Renal cortical epithelial cell (primary cell): ENCODE results near the gene PACSIN3. TPM values are rescaled to one million over a fixed set of nuclear protein-coding genes. Genes with fewer than 3 reads are reported as not detected.
"Not testable (repeated sequence)": the region's sequence is repeated elsewhere in the genome, so short reads cannot be mapped to it uniquely, and the experiment has no call there.

Experiments
- DNase-seq: peaks from one replicate; pipeline ENCODE4 v3.0.0-alpha.2; 2011; ENCODE audit warnings: low read depth
- total RNA-seq: library from RNA; depleted of rRNA; stranded (reverse); fragments of >200 nt; gene quantifications from 2 replicates; pipeline ENCODE4 v1.2.3, GENCODE V29; 2014

PACSIN3 gene
- 29.8 and 44.6 TPM in 2 replicates for total RNA-seq

DNA sequence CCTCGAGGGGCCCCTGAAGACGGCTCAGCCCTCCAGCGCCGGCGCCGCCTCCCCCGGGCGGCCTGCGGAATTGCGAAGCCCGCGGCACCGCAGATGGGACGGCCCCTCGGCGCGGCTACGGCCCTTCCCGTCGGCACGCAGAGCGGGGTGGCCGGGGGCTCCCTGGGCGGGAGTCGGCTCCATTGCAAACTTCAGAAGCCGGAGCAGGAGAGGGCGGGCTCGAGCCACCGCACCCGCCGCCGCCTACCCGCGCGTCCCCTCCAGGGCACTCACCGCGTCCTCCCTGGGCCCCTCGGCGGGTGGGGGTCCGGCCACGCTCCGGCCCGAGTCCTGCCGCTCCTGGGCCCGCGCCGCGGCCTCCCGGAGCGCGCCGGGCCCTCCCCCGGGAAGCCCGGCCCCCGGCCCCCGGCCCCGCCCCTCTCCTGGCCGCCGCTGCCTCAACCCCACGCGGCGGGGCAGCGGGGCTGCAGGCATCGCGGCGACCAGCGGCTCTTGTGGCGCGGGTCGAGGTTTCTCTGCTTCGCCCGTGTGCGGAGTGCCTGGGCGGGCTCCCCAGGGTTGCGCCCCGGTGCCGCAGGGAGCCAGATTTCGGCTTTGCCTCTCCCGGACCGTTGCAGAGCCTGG lies at the start of gene PACSIN3:
TSS of gene PACSIN3 (minus strand) at position 359 of the 624 bp plus-strand sequence. CDS start 3,707 bp downstream, outside the sequence.
- DNase-seq, result no peak

DNA sequence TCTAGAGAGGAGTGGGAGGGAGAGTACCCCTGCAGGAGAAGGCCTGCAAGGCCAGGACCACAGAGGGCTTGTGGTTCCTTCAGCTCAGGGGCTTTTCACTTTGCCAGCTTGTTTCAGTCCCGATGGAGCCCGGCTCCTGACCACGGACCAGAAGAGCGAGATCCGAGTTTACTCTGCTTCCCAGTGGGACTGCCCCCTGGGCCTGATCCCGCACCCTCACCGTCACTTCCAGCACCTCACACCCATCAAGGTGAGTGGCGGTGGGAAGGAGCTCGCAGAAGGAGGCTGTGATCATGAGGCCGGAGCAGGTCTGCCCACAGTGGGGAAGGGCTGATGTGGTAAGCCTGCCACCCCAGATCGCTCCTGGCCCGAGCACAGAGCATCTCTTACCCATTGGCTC lies 48.9 kb upstream of the PACSIN3 start:
- DNase-seq, result no peak

DNA sequence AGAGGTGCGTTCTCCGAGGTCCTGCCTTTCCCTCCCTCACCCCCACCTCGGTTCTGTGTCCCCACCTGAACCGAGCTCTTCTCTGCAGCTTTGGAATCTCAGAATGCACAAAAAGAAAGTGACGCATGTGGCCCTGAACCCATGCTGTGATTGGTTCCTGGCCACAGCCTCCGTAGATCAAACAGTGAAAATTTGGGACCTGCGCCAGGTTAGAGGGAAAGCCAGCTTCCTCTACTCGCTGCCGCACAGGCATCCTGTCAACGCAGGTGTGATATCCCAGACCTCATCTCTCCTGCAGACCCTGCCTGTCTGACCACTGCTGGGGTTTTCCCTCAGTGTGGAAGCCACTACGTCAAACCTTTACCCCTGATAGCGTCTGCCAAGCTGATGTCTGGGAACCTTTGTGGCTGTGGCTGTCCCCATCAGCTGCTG lies 48.5 kb upstream of the PACSIN3 start:
- DNase-seq, result no peak

DNA sequence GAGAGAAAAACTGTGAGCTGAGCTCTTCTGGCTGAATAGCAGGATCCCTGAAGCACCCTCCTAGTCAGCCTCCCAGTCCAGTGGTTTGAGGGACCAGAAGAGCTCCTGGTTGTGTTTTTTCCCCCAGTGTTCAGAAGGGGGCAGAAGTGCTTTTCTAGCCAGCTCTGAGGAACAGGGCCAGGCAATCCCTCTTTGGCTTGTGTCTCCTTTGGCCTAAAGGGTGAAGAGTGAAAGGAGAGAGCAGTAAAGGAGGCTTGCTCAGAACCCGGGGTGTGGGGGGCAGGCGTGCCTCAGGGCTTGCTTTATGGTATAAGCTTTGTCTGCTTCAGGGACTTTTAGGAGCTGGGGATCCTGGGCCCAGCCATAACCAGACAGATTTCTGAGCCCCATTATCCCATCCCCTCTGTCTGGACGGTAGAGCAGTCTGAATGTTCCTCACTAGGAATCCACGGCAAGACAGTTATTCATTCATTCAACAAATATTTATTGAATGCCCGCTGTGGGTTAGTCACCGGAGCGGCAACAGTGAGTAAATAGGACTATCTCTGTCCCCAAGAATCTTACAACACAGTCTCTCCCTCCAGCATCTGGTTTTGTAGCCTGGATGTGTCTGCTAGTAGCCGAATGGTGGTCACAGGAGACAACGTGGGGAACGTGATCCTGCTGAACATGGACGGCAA lies 47.9 kb upstream of the PACSIN3 start:
- DNase-seq, result no peak

GRCh38 chr11:47233051-47233450 lies 46.8 kb upstream of the PACSIN3 start:
- no peak for DNase-seq

DNA sequence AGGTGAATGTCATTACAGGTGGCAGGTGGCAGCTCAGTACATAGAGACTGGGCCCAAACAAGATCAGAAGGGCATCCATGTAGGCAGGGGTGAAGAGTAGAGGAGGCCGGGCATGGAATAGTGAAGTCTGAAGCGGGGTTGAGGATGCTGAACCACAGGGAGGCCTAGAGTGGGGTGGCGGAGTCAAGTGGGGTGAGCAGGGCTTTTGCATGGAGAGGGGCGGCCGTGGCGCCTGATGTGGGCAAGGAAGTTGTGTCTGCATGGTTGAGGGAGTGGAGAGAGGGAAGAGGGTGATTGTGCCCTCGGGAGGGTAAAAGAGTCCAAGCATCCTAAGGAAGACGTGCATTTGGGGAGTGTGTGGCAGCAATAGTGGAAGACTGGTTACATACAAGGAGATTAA lies 42.9 kb upstream of the PACSIN3 start:
- DNase-seq, result no peak

DNA sequence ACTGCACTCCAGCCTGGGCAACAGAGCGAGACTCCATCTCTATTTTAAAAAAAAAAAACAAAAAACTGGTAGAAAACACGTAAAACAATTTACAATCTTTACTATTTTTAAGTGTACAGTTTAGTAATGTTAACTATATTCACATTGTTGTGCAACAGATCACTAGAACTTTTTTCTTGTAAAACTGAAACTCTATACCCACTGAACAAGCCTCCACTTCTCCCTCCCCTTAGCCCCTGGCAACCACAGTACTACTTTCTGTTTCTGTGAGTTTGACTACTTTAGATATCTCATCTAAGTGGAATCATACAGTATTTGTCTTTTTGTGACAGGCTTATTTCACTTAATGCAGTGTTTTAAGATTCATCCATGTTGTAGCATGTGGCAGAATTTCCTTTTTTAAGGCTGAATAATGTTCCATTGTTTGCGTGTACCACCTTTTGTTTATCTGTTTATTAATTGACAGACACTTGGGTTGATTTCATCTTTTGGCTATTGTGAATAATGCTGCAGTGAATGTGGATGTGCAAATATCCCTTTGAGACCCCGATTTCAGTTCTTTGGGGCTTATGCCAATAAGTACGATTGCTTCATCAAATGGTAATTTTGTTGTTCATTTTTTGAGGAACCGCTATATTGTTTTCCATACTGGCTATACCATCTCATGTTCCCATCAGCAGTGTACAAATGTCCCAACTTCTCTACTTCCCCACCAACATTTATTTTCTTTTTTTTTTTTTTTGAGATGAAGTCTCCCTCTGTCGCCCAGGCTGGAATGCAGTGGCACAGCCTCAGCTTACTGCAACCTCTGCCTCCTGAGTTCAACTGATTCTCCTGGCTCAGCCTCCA lies 39.5 kb upstream of the PACSIN3 start:
- DNase-seq, result no peak

GRCh38 chr11:47222696-47223095 lies 36.5 kb upstream of the PACSIN3 start:
- no peak for DNase-seq

DNA sequence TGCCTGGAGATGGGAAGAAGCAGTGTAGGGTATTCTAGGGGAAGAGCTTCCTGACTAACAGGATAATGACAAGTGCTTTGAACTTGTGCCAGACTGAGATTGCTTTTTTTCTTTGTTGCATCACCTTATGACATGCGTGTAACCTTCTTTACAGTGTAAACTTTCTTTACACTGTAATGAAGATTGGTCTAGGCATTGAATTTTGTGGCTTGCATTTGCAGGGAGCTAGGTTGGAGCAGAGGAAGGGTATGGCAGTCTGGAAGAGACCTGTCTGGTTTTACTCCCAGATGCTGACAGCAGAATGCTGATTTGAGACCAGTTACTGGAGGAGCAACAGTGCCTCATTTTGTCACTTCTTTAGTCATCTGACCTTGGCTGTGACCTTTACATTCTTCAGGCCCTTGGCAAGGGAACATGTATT lies 34.2 kb upstream of the PACSIN3 start:
- peak; percentile 67 for DNase-seq

DNA sequence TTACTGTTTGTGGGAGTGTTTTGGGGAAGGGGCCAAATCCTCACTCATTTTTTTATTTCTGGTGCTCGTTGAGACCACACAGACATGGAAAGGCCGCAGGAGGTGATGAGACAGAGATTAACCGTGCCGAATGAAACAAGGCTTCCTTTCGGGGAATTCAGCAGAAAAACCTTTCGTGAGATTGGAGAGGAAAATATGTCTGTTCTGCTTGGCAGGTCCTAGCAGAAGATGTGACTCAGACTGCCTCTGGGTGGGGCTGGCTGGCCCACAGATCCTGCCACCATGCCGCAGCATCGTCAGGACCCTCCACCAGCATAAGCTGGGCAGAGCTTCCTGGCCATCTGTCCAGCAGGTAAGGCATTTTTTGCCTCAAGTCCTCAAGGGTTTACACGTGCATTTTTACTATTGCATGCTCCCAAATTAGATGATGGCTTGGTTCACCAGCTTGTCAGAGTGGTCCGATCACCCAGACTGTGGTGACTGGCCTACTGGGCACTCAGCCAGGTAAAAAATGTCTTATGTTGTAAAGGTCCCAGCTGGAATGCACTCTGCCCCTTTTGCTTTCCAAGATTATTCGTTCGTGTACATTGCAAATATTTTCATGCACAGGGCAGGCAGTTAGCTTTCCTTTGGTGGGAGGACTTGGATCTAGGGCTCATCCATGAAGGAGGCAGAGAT lies 30.0 kb upstream of the PACSIN3 start:
- peak; percentile 81 for DNase-seq

GRCh38 chr11:47215366-47215910 lies 29.2 kb upstream of the PACSIN3 start:
- peak; percentile 32 for DNase-seq

- peak; percentile 80 for DNase-seq
Observed at GRCh38 chr11:47213950-47214565, 27.8 kb upstream of the PACSIN3 start.

DNA sequence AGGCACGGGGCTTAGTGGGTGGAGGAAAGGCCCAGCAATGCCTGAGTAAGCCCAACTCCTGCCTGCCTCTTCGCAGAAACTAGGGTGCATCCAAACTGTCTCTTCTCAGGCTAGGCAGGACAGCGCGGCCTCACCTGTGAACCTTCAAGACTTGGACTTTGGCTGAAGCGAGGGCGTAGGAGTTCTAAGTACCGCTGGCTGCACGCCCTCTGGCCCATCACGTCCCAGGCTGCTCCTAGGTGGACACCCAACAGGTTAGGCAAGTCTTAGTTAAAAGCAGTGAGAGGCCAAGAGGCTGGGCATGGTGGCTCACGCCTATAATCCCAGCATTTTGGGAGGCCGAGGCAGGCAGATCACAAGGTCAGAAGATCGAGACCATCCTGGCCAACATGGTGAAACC lies 26.7 kb upstream of the PACSIN3 start:
- no peak for DNase-seq

GRCh38 chr11:47208628-47209027 lies 22.4 kb upstream of the PACSIN3 start:
- no peak for DNase-seq

- DNase-seq, result not testable (repeated sequence)
Observed at GRCh38 chr11:47208008-47208552, 21.8 kb upstream of the PACSIN3 start.

DNA sequence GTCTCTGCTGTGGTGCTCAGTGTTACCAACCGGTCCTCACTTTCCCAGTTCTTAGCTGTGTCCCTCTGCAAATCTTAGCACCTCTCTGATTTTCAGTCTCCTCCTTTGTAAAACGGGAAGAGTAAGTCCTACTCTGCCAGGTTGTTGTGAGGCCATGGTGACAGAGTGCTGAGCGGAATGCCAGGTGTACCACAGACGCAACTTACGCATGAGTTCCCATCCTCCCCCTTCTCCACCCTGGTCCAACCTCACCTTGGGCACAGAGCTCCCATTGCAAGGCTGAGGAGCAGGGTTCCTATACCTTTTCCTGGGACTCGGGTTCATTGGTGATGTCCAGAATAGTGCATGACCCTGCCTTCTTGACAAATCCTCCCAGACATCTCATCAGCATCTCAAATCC lies 21.2 kb upstream of the PACSIN3 start:
- DNase-seq, result no peak

- not testable (repeated sequence) for DNase-seq
Observed at GRCh38 chr11:47206577-47206976, 20.3 kb upstream of the PACSIN3 start.

DNA sequence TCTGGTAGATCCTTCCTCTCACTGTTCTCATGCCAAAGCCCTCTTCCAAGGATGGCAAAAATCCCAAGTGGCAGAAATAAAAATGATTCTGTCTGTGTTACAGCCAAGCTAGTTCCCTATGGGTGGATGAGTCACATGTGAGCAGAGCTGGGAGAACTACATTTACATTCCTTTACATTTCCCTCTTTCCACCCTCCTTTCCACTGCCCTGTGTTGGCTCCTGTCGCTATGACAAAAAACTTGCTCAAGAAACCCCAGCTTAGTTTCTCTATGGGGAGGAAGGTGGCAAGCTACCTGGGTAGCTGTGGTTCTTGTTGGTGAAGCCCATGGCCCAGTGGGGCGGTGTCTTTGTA lies 18.4 kb upstream of the PACSIN3 start:
- DNase-seq, result no peak

GRCh38 chr11:47202576-47202975 lies 16.3 kb upstream of the PACSIN3 start:
- no peak for DNase-seq

DNA sequence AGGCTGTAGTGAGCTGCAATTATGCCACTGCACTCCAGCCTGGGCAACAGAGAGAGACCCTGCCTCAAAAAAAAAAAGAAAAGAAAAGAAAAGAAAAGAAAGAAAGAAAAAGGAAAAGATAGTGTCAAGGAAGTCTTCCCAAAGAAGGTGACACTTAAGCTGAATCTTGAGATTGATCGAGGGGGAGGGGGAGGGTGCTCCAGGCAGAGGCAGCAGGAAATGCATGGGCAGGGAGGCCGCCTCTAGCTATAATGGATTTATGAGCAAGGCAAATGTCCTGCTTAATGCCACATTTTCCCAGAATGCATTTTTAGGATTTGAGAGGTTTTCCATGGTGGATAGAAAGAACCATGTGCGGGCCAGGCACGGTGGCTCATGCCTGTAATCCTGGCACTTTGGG lies 14.8 kb upstream of the PACSIN3 start:
- no peak for DNase-seq

DNA sequence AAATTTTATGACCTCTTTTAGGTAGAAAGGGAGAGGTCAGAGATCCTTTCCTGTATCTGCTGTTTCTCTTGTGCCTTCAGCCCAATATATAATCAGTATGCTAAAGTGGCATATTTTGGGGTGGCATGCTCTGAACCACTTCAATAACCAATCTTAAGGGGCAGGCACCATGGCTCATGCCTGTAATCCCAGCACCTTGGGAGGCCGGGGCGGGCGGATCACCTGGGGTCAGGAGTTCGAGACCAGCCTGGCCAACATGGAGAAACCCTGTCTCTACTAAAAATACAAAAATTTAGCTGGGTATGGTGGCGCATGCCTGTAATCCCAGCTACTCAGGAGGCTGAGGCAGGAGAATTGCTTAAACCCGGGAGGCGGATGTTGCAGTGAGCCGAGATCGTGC lies 11.9 kb upstream of the PACSIN3 start:
- not testable (repeated sequence) for DNase-seq
